ENCODE measurements around the gene SAA4. TPM values are rescaled to one million over a fixed set of nuclear protein-coding genes. Genes with fewer than 3 reads are reported as not detected.

SAA4 gene
- total and polyA plus RNA-seq, 9 of the 15 experiments (the other 6 are each of a cell fraction or from before 2014, with no cell fraction given): not detected

- no peaks in the 10 kb centered on the region for H3K79me2 ChIP-seq (ENCODE audit: control insufficient read depth, insufficient read depth, low read length)
- FAIRE-seq (no peak), DNase-seq (ENCODE audit: extremely low read depth in 1 of 4, low spot score in 3 of 4) (no peak), ATAC-seq (no peak)
- no peak overlapping the region for H2AFZ ChIP-seq (ENCODE audit: low read depth, low read length)
- no peaks in the 10 kb centered on the region for H3K36me3 ChIP-seq (ENCODE audit: control insufficient read depth, insufficient read depth, low read length)
- CTCF ChIA-PET (ENCODE audit: low intra/inter-chr PET ratio): no interaction called here
- H4K20me1 ChIP-seq (replicated peaks; ENCODE audit: control insufficient read depth, insufficient read depth, low read length): no peaks in the 10 kb centered on the region
- H3K9ac ChIP-seq (ENCODE audit: insufficient read depth in 1 of 2, low read depth in 2 of 2, low read length in 2 of 2): no peak overlapping the region
- H3K27ac ChIP-seq (ENCODE audit: extremely low read depth, low read depth, low read length): no peak overlapping the region
- 8% methylated on average over 22 of the region's 24 CpGs for WGBS (ENCODE audit: insufficient coverage, low coverage, missing lambda C conversion rate)
- no peaks in the 10 kb centered on the region for H3K9me1 ChIP-seq (ENCODE audit: control insufficient read depth, insufficient read depth, low read length)
- H3K4me2 ChIP-seq (ENCODE audit: insufficient read depth, low read length): no peak overlapping the region
- peaks cover 0 to 6% of the 10 kb centered on the region in 2 experiments; a peak in 1 of 5 replicates for H3K4me1 ChIP-seq (replicated peaks in 1 of 2; ENCODE audit: control insufficient read depth in 2 of 2, insufficient read depth in 2 of 2, low read length in 2 of 2)
- peaks cover 11 to 16% of the 10 kb centered on the region in 2 experiments for H3K27me3 ChIP-seq (ENCODE audit: control insufficient read depth in 2 of 2, insufficient read depth in 2 of 2, low read length in 2 of 2)
- H3K9me3 ChIP-seq (replicated peaks; ENCODE audit: control insufficient read depth, insufficient read depth, low read depth, low read length): no peaks in the 10 kb centered on the region
- no TSS peak for BruUV-seq (replicated peaks)
- in situ Hi-C loops (cut with MboI): no loop called here
- no peak overlapping the region for H3K4me3 ChIP-seq
- POLR2A ChIA-PET: interaction anchor here (0.6 to 0.8 kb wide), 2 partner anchors 22 to 1411 kb away, joined by 3 read pairs; no protein-coding TSS in a partner anchor
- intact Hi-C loops (cut with micrococcal nuclease): no loop called here
- no peak for TF ChIP-seq TCF3 (CRISPR knock-in tag; IDR thresholded peaks at IDR 0.05)
- no peak for TF ChIP-seq OTX1 (CRISPR knock-in tag; IDR thresholded peaks at IDR 0.05)
- no peak for TF ChIP-seq CUX1 (CRISPR knock-in tag; IDR thresholded peaks at IDR 0.05)
- TF ChIP-seq NCOA6 (IDR thresholded peaks at IDR 0.05): no peak
- no peak for TF ChIP-seq ZNF445 (CRISPR knock-in tag; IDR thresholded peaks at IDR 0.05; ENCODE audit: low read depth)
- TF ChIP-seq BRF1 (IDR thresholded peaks at IDR 0.05; ENCODE audit: borderline replicate concordance, extremely low read depth, insufficient read length): no peak
- TF ChIP-seq STAT5B (CRISPR knock-in tag; IDR thresholded peaks at IDR 0.05): no peak
- no peak for TF ChIP-seq HIVEP1 (CRISPR knock-in tag; IDR thresholded peaks at IDR 0.05)
- TF ChIP-seq ZNF592 (IDR thresholded peaks at IDR 0.05): no peak
- no peak for TF ChIP-seq HDAC3 (IDR thresholded peaks at IDR 0.05; ENCODE audit: borderline replicate concordance, partially characterized antibody)
- TF ChIP-seq GTF2E2 (tag; IDR thresholded peaks at IDR 0.05): no peak
- TF ChIP-seq ZNF24 (IDR thresholded peaks at IDR 0.05): no peak
- no peak for TF ChIP-seq NR2C2 (CRISPR knock-in tag; IDR thresholded peaks at IDR 0.05)
- TF ChIP-seq NR2C2 (tag; IDR thresholded peaks at IDR 0.05): no peak
- no peak for TF ChIP-seq NONO (IDR thresholded peaks at IDR 0.05; ENCODE audit: low read depth in 2 of 2, low read length in 1 of 2)
Observed at GRCh38 chr11:18188796-18189195, 47.8 kb downstream of the SAA4 start.

Measured in K562 (cell line).